ENCODE results near the gene ADCY2.

The ADCY2 gene

DNA sequence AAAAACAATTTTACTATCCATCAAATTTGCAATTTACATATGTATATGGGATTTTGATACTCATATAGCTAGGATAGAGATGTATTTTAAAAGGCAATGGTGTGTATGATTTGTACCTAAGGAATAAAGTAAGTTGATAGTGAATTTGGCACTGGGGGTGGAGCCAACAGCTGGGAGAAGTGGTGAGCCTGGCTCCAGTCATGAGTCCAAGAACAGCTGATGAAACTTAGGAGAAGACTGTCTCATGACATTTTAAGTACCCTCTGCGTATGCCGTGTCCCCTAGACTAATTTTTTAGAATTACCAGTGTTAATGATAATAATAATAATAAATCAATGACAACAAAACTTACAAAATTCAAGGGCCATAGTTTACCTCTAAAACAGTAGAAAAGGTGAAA, 181.4 kb downstream of the ADCY2 start:
- FAIRE-seq (no peak), DNase-seq (ENCODE audit: insufficient read length) (no peak)
- TF ChIP-seq POLR2A (IDR thresholded peaks at IDR 0.05; ENCODE audit: low read depth, low read length) (no peak), POLR2AphosphoS5 (IDR thresholded peaks at IDR 0.05; ENCODE audit: low read depth, low read length) (no peak), TAF1 (IDR thresholded peaks at IDR 0.05; ENCODE audit: borderline replicate concordance, low read depth, low read length) (no peak)

DNA sequence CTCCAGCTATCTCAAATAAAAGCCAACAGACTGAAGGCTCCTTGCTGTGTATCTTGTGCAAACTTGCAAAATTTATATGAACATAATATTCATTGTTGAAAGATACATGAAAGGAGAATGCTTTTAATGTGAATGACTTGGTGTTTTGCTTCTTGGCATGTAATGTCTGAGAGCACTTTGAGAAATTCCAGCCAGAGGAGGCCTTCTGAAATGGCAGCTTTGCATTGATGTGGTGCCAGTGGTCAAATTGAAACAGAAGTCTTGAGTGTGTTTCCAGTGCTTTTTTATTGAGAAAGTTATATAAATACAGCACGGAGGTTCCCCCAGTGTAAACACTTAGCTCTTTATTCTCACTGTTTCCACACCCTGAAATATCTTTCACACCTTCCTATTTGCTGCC, 182.1 kb downstream of the ADCY2 start:
- FAIRE-seq (no peak), DNase-seq (ENCODE audit: insufficient read length) (no peak)
- no peak for TF ChIP-seq POLR2A (IDR thresholded peaks at IDR 0.05; ENCODE audit: low read depth, low read length)
- no peak for TF ChIP-seq TAF1 (IDR thresholded peaks at IDR 0.05; ENCODE audit: borderline replicate concordance, low read depth, low read length)
- TF ChIP-seq POLR2AphosphoS5 (IDR thresholded peaks at IDR 0.05; ENCODE audit: low read depth, low read length): no peak

DNA sequence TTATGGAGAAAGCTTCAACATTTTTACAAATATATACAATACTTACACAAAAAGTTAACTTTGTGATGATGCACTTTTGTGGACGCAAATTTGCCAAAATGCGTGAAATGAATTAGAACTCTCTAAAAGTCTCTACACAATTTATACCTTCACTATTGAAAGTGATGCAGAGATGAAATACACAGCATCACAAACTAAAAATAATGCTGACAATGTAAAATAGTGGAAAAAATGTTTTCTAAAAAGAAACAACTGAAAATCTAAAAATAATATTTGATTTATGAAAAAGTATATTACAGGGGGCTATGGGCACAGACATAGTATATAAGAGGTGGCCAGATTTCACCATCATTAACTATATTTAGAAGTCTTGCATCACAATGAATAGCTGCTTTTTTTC, 188.8 kb downstream of the ADCY2 start:
- no peak for FAIRE-seq

DNA sequence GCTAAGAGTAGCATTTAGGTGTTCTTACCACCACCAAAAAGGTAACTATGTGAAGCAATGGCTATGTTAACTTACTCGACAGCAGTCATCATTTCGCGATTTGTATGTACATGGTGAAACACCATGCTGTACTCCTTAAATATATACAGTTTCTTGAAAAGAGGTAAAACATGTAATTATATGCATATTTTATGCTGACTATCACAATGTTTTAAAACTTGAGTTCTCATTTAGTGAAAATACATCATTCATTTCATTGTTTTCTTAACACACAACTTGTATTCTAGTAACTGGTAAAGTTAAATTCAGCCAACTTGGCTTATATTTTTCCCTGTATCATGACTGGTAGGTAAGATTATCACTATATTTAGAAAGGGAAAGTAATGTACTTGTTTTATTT, 189.9 kb downstream of the ADCY2 start:
- DNase-seq (ENCODE audit: insufficient read length) (no peak), FAIRE-seq (no peak)
- TF ChIP-seq TAF1 (IDR thresholded peaks at IDR 0.05; ENCODE audit: borderline replicate concordance, low read depth, low read length) (no peak), POLR2AphosphoS5 (IDR thresholded peaks at IDR 0.05; ENCODE audit: low read depth, low read length) (no peak), POLR2A (IDR thresholded peaks at IDR 0.05; ENCODE audit: low read depth, low read length) (no peak)

More for the DNA sequence above, 188.8 kb downstream of the ADCY2 start:
- no peak for DNase-seq (ENCODE audit: insufficient read length)
- TF ChIP-seq POLR2AphosphoS5 (IDR thresholded peaks at IDR 0.05; ENCODE audit: low read depth, low read length): no peak
- TF ChIP-seq TAF1 (IDR thresholded peaks at IDR 0.05; ENCODE audit: borderline replicate concordance, low read depth, low read length): no peak
- TF ChIP-seq POLR2A (IDR thresholded peaks at IDR 0.05; ENCODE audit: low read depth, low read length): no peak

DNA sequence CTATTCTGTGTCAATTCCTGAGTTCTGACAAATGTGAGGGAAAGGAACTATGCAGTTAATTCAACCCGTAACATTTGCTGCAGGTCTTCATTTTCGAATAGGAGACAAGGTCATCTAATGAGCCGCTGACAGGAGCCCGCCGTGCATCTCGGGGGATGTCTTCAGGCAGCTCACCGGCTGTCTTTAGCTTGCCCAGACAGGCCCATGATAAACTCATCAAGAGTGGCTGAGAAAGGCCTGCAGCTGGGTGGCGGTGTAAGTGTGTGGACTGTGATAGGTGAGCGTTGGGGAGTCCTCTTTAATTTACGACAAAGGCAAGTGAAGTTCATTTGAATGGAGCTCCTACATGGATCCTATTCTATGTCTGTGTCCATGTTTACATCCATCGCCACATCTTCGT, 190.5 kb downstream of the ADCY2 start:
- DNase-seq (ENCODE audit: insufficient read length) (no peak), FAIRE-seq (no peak)
- TF ChIP-seq POLR2AphosphoS5 (IDR thresholded peaks at IDR 0.05; ENCODE audit: low read depth, low read length) (no peak), POLR2A (IDR thresholded peaks at IDR 0.05; ENCODE audit: low read depth, low read length) (no peak), TAF1 (IDR thresholded peaks at IDR 0.05; ENCODE audit: borderline replicate concordance, low read depth, low read length) (no peak)

DNA sequence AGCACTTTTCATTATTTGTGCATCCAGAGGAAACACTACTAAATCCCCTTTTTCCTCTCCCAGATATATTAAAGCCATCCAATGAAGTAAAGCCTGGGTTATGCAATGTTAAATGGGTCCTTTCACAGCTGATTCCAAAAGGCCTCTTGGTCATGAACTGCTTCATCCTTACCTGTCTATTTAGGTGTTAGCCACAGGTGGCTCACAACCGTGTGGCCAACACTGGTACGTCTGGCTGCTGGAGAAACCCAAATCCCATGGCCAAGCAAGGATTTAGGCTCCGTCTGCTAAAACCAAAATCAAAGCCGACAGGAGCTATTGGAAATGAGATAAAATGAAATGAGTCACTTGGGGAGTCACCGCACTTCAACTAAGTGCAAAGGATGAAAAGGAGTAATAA, 193.9 kb downstream of the ADCY2 start:
- FAIRE-seq (no peak), DNase-seq (ENCODE audit: insufficient read length) (no peak)
- TF ChIP-seq POLR2A (IDR thresholded peaks at IDR 0.05; ENCODE audit: low read depth, low read length) (no peak), TAF1 (IDR thresholded peaks at IDR 0.05; ENCODE audit: borderline replicate concordance, low read depth, low read length) (no peak), POLR2AphosphoS5 (IDR thresholded peaks at IDR 0.05; ENCODE audit: low read depth, low read length) (no peak)

DNA sequence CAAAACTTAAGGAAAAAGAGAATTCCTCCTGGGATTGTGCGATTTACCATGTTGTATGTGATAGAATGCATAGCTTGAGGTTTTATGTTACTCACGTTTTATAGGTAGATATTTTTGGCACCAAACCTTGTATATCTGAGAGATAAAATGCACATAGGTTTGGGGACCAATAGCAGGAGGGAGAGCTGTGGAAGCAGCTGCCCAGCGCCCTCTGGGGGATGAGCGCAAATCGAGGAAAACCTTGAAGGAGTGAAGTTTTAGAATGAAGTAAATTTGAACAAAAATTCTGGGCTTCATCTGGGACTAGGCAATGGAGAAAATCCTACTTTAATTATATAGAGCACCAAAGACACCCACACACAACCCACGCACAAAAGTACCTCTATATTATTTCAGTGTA, 197.0 kb downstream of the ADCY2 start:
- FAIRE-seq: no peak
- TF ChIP-seq TAF1 (IDR thresholded peaks at IDR 0.05; ENCODE audit: borderline replicate concordance, low read depth, low read length): no peak
- no peak for TF ChIP-seq POLR2AphosphoS5 (IDR thresholded peaks at IDR 0.05; ENCODE audit: low read depth, low read length)
- no peak for TF ChIP-seq POLR2A (IDR thresholded peaks at IDR 0.05; ENCODE audit: low read depth, low read length)

DNA sequence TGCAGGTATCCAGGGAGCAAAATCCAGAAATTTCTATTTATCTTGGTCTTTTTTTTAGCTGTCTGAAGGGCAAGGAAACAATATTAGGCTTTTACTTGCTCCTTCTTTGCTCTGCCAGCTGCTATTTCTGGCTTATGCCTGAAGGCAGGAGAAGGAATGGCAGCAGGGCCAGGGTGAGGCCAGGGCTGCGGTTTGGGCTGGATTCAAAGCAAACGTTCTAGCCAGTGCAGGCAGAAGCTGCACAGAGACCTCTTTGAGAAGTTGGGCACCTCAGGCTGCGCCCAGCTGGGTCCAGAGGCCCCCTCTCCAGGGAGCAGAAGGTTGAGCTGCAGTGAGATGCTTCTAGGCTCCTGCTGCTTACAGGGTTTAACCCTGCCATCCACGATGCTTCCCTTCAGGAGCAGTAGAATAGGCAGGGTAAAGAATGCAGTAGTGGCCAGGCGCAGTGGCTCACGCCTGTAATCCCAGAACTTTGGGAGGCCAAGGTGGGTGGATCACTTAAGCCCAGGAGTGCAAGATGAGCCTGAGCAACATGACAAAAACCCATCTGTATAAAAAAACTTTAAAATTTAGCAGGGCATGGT, 201.2 kb downstream of the ADCY2 start:
- no peak for TF ChIP-seq TAF1 (IDR thresholded peaks at IDR 0.05; ENCODE audit: borderline replicate concordance, low read depth, low read length)
- no peak for TF ChIP-seq POLR2A (IDR thresholded peaks at IDR 0.05; ENCODE audit: low read depth, low read length)
- no peak for TF ChIP-seq POLR2AphosphoS5 (IDR thresholded peaks at IDR 0.05; ENCODE audit: low read depth, low read length)
- no peak for DNase-seq (ENCODE audit: insufficient read length)
- FAIRE-seq: no peak

More for the DNA sequence above, 197.0 kb downstream of the ADCY2 start:
- no peak for DNase-seq (ENCODE audit: insufficient read length)

DNA sequence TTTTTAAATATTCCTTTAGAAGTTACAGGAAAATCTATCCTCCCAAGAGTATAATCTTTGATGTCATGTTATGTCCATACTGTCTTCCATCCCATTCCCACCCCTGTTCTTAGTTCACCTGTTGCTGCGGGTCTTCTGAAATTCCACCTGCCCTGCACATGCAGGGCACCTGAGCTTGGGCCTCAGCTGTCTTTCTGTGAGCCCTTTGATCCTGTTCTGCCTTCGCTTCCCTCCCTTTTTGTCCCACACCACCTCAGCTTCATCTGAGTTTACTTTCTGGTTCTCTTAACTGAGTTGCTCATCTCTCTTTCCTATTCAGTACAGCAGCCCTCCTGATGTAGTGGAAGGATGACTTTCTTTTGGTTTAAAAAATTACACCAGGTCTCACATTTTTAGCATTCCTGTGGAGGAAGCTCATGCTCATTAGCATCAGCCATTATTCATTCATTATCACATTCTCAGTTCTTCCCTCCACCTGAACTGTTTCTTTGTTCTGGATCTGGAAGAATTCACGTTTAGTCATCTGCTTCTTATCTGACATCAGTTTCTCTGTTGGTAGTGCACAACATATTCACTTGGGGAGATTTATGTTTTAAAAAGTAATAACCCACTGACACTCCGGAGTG, 211.0 kb downstream of the ADCY2 start:
- DNase-seq (ENCODE audit: insufficient read length): no peak
- no peak for TF ChIP-seq TAF1 (IDR thresholded peaks at IDR 0.05; ENCODE audit: borderline replicate concordance, low read depth, low read length)
- TF ChIP-seq POLR2AphosphoS5 (IDR thresholded peaks at IDR 0.05; ENCODE audit: low read depth, low read length): no peak
- TF ChIP-seq POLR2A (IDR thresholded peaks at IDR 0.05; ENCODE audit: low read depth, low read length): no peak
- no peak for FAIRE-seq

DNA sequence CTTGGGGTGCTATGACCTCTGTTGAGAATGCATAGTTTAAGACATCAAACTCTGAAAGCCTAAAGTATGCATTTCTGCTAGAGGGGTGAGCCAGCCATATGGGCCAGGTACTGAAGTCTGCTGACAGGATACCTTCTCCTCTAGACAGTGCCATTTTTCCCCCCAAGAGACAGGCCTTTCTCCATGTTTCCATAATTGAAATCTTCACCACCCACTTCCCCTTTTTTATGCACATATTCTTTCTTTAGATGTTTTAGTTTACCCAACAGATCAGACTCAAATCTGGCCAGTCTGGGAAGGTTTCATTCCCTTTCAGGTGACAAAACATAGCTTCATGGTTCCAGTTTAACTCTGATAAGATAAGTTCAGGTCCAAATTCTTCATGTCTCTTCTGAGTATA, 212.8 kb downstream of the ADCY2 start:
- TF ChIP-seq TAF1 (IDR thresholded peaks at IDR 0.05; ENCODE audit: borderline replicate concordance, low read depth, low read length): no peak
- no peak for TF ChIP-seq POLR2A (IDR thresholded peaks at IDR 0.05; ENCODE audit: low read depth, low read length)
- TF ChIP-seq POLR2AphosphoS5 (IDR thresholded peaks at IDR 0.05; ENCODE audit: low read depth, low read length): no peak
- DNase-seq (ENCODE audit: insufficient read length) (no peak), FAIRE-seq (no peak)

DNA sequence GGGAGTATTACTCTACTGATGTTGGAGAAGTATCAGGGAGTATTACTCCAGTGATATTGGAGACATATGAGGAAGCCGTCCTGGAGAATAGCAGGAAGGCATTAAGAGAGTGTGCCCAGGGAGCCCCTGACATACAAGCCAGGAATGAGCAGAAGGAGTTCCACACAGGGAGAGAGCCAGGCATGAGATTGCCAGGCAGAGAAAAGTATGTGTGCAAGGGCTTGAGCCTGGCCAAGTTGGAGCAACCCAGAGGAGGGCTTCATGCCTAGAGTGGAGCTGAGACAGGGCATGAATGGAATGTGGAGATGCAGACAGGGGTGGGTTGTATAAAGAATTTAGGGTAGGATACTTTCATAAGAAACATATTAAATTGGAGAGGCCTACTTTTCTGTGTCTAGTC, 213.8 kb downstream of the ADCY2 start:
- no peak for FAIRE-seq

DNA sequence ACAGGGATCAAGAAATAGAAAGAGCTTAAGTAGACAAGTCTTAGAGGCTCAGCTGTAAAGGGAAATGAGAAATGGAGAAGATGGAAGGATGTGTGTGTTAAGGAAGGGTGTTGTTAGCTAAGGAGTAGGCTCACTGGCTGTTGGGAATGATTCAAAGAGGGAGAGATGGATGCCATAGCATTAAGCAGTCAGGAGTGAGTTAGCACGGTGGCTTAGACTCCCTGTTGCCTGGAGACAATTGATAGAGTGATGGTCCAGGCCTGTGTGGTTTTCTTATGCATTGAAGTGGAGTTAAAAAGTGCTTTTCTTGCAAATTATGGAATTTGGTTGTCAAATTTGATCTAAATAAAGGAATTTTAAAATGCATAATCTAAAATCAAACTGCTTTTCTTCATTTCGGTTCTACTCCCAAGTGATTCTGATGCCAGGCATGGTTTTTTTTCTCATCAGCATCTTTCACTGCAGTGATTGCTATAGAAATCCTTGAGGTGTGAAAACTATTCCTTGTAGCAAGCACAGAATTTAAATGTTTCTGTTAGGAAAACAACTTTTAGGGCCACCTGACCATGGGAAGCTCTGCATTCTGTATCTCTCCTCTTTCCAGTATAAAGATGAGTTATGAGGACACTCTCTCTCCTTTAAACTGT, 214.7 kb downstream of the ADCY2 start:
- FAIRE-seq: no peak
- DNase-seq (ENCODE audit: insufficient read length): no peak
- no peak for TF ChIP-seq POLR2A (IDR thresholded peaks at IDR 0.05; ENCODE audit: low read depth, low read length)
- TF ChIP-seq POLR2AphosphoS5 (IDR thresholded peaks at IDR 0.05; ENCODE audit: low read depth, low read length): no peak
- no peak for TF ChIP-seq TAF1 (IDR thresholded peaks at IDR 0.05; ENCODE audit: borderline replicate concordance, low read depth, low read length)

More for the DNA sequence above, 213.8 kb downstream of the ADCY2 start:
- no peak for TF ChIP-seq POLR2AphosphoS5 (IDR thresholded peaks at IDR 0.05; ENCODE audit: low read depth, low read length)
- TF ChIP-seq POLR2A (IDR thresholded peaks at IDR 0.05; ENCODE audit: low read depth, low read length): no peak
- TF ChIP-seq TAF1 (IDR thresholded peaks at IDR 0.05; ENCODE audit: borderline replicate concordance, low read depth, low read length): no peak
- DNase-seq (ENCODE audit: insufficient read length): no peak

All from GM12892 (cell line).